Measurements from ENCODE around the gene DIAPH2.

GRCh38 chrX:97089116-97089515 is 404.5 kb downstream of the DIAPH2 start:
- TF ChIP-seq ZNF8 (CRISPR knock-in tag; IDR thresholded peaks at IDR 0.05), result no peak
- TF ChIP-seq PATZ1 (CRISPR knock-in tag; IDR thresholded peaks at IDR 0.05; ENCODE audit: borderline replicate concordance), result no peak
- no peak for TF ChIP-seq SNAI2 (CRISPR knock-in tag; IDR thresholded peaks at IDR 0.05)
- TF ChIP-seq CREB5 (CRISPR knock-in tag; IDR thresholded peaks at IDR 0.05; ENCODE audit: low read depth), result no peak
- TF ChIP-seq CSDC2 (CRISPR knock-in tag; IDR thresholded peaks at IDR 0.05), result no peak
